Type B pancreatic cell (in vitro differentiated cells): ENCODE data around the gene SCFD2. TPM values are rescaled to one million over a fixed set of nuclear protein-coding genes. Genes with fewer than 3 reads are reported as not detected.
"Not testable (repeated sequence)": the region's sequence is repeated elsewhere in the genome, so short reads cannot be mapped to it uniquely, and the experiment has no call there.

Experiments
- DNase-seq: peaks from one replicate; pipeline ENCODE4 v3.0.0; 2021; ENCODE audit warnings: mixed read lengths; ENCODE audit not compliant: unreplicated experiment; ENCODE audit errors: extremely low spot score
- H3K27ac Mint-ChIP-seq: 2 replicates; pipeline ENCODE4 v1.8.0; 2021; ENCODE audit warnings: mild to moderate bottlenecking, mixed read lengths
- H3K27me3 Mint-ChIP-seq: 2 replicates; pipeline ENCODE4 v1.8.0; 2021; ENCODE audit warnings: mixed read lengths
- H3K36me3 Mint-ChIP-seq: 2 replicates; pipeline ENCODE4 v1.8.0; 2021; ENCODE audit warnings: mixed read lengths
- H3K4me1 Mint-ChIP-seq: one replicate; pipeline ENCODE4 v1.8.0; 2021; ENCODE audit warnings: mixed read lengths; ENCODE audit not compliant: unreplicated experiment
- H3K4me3 Mint-ChIP-seq: 2 replicates; pipeline ENCODE4 v1.8.0; 2021; ENCODE audit warnings: mild to moderate bottlenecking, mixed read lengths
- H3K9me3 Mint-ChIP-seq: 2 replicates; pipeline ENCODE4 v1.8.0; 2021; ENCODE audit warnings: mixed read lengths
- CTCF ChIP-seq: fragments of 200-600 bp; sonication (generic); conservative IDR thresholded peaks from 2 replicates; pipeline ENCODE4 v1.5.0; 2021; ENCODE audit warnings: antibody characterized with exemption, mild to moderate bottlenecking
- total RNA-seq: library from RNA; stranded (reverse); gene quantifications from 2 replicates; pipeline ENCODE4 v1.2.1, GENCODE V29; 2021; ENCODE audit warnings: low replicate concordance

The SCFD2 gene
- total RNA-seq, 1 donor from 2014 or later: 11.2 TPM

- Mint-ChIP-seq H3K27me3 (no peaks in the 10 kb centered on the region), H3K36me3 (peaks cover 7% of the 10 kb centered on the region), H3K27ac (no peak overlapping the region), H3K4me3 (no peak overlapping the region), H3K4me1 (no peaks in the 10 kb centered on the region), H3K9me3 (peaks cover 13% of the 10 kb centered on the region)
- DNase-seq: no peak
- TF ChIP-seq CTCF: no peak
These were observed 59.1 kb downstream of the SCFD2 start for GRCh38 chr4:53306729-53307128.

- DNase-seq, H3K36me3 Mint-ChIP-seq, H3K27me3 Mint-ChIP-seq, H3K4me1 Mint-ChIP-seq, H3K27ac Mint-ChIP-seq, H3K4me3 Mint-ChIP-seq: not testable (repeated sequence)
- H3K9me3 Mint-ChIP-seq: peaks cover 24% of the 10 kb centered on the region
These were observed 73.7 kb downstream of the SCFD2 start for GRCh38 chr4:53292209-53292608.

- DNase-seq: no peak
- H3K27me3 Mint-ChIP-seq: no peaks in the 10 kb centered on the region
- no peak overlapping the region for H3K4me3 Mint-ChIP-seq
- no peaks in the 10 kb centered on the region for H3K9me3 Mint-ChIP-seq
- H3K27ac Mint-ChIP-seq: no peak overlapping the region
- no peak for TF ChIP-seq CTCF
- no peaks in the 10 kb centered on the region for H3K36me3 Mint-ChIP-seq
- no peaks in the 10 kb centered on the region for H3K4me1 Mint-ChIP-seq
These were observed 84.4 kb downstream of the SCFD2 start for GRCh38 chr4:53281438-53281837.

DNA sequence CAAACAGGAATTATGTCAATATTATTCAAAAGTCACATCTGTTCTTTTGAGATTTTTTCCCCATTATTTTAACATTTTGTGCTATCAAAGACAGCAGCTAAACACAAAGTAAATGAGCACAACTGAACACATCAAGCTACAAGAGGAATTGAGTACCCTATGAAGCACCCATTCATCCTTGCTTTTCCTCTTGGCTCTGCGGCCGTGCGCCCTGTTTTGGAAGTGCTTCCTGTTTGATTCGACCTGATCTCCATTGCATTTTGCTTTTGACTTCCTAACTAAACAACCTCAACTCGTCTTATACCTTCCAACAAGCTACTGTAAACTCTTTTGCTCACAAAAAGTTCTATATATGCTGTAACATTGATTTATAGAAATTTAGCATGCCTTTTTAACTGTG lies 85.0 kb downstream of the SCFD2 start:
- no peak for DNase-seq
- Mint-ChIP-seq H3K4me3 (no peak overlapping the region), H3K27ac (no peak overlapping the region), H3K36me3 (no peaks in the 10 kb centered on the region), H3K9me3 (no peaks in the 10 kb centered on the region), H3K4me1 (no peaks in the 10 kb centered on the region), H3K27me3 (no peaks in the 10 kb centered on the region)
- no peak for TF ChIP-seq CTCF

DNA sequence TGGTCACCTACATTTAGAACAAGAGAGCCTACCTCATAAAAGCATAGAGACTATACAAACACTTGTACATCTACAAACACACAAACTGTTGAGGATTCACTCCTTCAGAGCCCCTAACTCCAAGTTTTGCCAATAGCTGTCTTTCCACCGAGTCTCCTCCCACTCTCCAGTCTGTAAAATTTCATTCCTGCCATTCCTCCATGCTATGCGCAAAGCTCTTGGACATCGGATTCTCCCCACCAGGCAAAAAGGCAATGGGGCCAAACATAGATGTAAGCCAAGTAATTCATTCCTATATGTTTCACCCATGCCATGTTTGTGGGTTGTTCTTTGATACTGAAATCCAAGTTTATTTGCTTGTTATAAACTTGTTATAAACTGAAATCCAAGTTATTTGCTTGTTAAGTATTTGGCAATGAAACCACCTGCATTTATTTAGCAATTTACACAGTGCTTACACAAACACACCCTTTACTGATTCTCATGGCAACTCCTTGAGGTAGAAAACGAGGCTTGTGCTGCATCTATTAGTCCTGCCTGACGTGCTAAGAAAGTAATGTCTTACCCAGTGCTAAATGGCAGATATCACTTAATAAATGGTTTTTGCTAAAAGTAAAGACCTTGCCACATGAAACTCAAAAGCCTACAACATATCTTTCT lies 91.1 kb downstream of the SCFD2 start:
- Mint-ChIP-seq H3K27ac (no peak overlapping the region), H3K36me3 (no peaks in the 10 kb centered on the region), H3K9me3 (no peaks in the 10 kb centered on the region), H3K27me3 (no peaks in the 10 kb centered on the region), H3K4me1 (no peaks in the 10 kb centered on the region), H3K4me3 (no peak overlapping the region)
- no peak for DNase-seq
- no peak for TF ChIP-seq CTCF

DNA sequence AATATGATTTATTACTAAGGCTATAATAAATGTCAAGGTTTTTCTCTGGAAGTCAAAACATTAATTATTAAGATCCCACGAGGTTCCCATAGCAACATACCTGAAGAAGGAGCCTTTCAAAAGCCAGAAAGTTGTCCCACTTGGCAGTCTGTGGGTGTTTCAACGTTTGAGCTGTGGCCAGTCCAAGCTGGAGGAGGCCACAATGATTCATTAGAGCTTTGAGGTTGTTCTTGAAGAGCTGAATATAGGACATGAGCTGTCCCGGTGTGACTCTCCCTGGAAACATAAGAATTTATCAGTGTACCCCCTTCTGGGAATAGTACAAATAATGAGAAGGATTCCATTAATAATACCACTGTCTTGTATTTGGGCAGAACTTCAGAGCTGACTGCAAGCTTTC lies 92.1 kb downstream of the SCFD2 start:
- no peaks in the 10 kb centered on the region for H3K9me3 Mint-ChIP-seq
- no peak for DNase-seq
- no peaks in the 10 kb centered on the region for H3K4me1 Mint-ChIP-seq
- no peaks in the 10 kb centered on the region for H3K36me3 Mint-ChIP-seq
- H3K27ac Mint-ChIP-seq: no peak overlapping the region
- TF ChIP-seq CTCF: no peak
- no peaks in the 10 kb centered on the region for H3K27me3 Mint-ChIP-seq
- H3K4me3 Mint-ChIP-seq: no peak overlapping the region
